ENCODE results near the gene SCFD2.

DNA sequence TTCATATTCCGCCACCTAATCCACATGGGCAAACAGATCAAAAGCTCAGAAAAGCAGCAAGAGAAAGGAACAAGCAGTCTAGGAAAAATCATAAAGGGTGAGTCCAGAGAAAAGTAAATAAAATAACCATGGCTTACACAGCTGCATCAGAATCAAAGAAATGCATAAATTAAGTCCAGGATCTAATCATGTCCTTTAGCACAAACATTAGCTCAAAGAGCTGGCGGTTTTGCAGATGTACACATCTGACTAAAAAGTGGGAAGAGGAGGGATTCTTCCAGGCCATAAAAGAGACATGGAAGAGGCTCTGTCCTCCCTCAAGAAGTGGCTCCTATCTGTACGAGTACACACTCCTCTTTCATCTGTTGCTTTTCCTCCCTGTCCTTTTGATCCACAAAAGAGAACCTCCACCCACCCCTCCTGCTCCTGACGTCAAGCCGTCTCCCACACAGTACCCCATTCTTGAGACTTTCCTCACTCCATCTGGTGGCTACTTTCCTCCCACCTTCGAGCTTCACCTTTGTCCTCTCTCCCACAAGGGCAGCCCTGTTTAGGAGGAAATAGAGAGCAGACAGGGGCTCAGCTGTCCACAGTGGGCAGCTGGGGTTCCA, 411.2 kb downstream of the SCFD2 start:
- TF ChIP-seq, protein P1, sequence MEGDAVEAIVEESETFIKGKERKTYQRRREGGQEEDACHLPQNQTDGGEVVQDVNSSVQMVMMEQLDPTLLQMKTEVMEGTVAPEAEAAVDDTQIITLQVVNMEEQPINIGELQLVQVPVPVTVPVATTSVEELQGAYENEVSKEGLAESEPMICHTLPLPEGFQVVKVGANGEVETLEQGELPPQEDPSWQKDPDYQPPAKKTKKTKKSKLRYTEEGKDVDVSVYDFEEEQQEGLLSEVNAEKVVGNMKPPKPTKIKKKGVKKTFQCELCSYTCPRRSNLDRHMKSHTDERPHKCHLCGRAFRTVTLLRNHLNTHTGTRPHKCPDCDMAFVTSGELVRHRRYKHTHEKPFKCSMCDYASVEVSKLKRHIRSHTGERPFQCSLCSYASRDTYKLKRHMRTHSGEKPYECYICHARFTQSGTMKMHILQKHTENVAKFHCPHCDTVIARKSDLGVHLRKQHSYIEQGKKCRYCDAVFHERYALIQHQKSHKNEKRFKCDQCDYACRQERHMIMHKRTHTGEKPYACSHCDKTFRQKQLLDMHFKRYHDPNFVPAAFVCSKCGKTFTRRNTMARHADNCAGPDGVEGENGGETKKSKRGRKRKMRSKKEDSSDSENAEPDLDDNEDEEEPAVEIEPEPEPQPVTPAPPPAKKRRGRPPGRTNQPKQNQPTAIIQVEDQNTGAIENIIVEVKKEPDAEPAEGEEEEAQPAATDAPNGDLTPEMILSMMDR (IDR thresholded peaks at IDR 0.05; ENCODE audit: insufficient read depth, low read depth, low read length), result no peak
- no peak for TF ChIP-seq EZH2 (IDR thresholded peaks at IDR 0.05; ENCODE audit: insufficient read depth, low read length)

All from astrocyte (in vitro differentiated cells and primary cell).